ELR (cell line): ENCODE results near the gene DGKQ.
"Not testable (repeated sequence)": the region's sequence is repeated elsewhere in the genome, so short reads cannot be mapped to it uniquely, and the experiment has no call there.

Experiments
- DNase-seq: peaks from one replicate; pipeline ENCODE4 v3.0.0-alpha.2; 2015; ENCODE audit warnings: low read depth

The DGKQ gene

GRCh38 chr4:976016-976415 lies 2.6 kb upstream of the DGKQ start:
- DNase-seq = not testable (repeated sequence)

GRCh38 chr4:974668-975067 lies 1.3 kb upstream of the DGKQ start:
- DNase-seq = no peak

- DNase-seq = peak; percentile 39
Observed at GRCh38 chr4:972651-973424, 531 bp downstream of the DGKQ start.

- DNase-seq = no peak
Observed at GRCh38 chr4:971666-972500, 1.5 kb downstream of the DGKQ start.

- peak; percentile 53 for DNase-seq
Observed at GRCh38 chr4:970854-971520, 2.4 kb downstream of the DGKQ start.

GRCh38 chr4:970046-970745 lies 3.2 kb downstream of the DGKQ start:
- DNase-seq = no peak

GRCh38 chr4:968621-969394 lies 4.6 kb downstream of the DGKQ start:
- DNase-seq = no peak

- DNase-seq = no peak
Observed at GRCh38 chr4:968221-968620, 5.1 kb downstream of the DGKQ start.

GRCh38 chr4:967113-968104 lies 6.0 kb downstream of the DGKQ start:
- no peak for DNase-seq

GRCh38 chr4:966266-967112 lies 6.9 kb downstream of the DGKQ start:
- DNase-seq = no peak

- no peak for DNase-seq
Observed at GRCh38 chr4:965766-966134, 7.6 kb downstream of the DGKQ start.

- no peak for DNase-seq
Observed at GRCh38 chr4:965048-965765, 8.2 kb downstream of the DGKQ start.

- DNase-seq = no peak
Observed at GRCh38 chr4:964346-965025, 8.9 kb downstream of the DGKQ start.

- DNase-seq = no peak
Observed at GRCh38 chr4:963276-964225, 9.8 kb downstream of the DGKQ start.

- DNase-seq = no peak
Observed at GRCh38 chr4:962231-963208, 10.8 kb downstream of the DGKQ start.
